ENCODE measurements around the gene ATP11A. TPM values are rescaled to one million over a fixed set of nuclear protein-coding genes. Genes with fewer than 3 reads are reported as not detected.

The ATP11A gene
- total RNA-seq, 1 donor from 2014 or later = 70.9 TPM

DNA sequence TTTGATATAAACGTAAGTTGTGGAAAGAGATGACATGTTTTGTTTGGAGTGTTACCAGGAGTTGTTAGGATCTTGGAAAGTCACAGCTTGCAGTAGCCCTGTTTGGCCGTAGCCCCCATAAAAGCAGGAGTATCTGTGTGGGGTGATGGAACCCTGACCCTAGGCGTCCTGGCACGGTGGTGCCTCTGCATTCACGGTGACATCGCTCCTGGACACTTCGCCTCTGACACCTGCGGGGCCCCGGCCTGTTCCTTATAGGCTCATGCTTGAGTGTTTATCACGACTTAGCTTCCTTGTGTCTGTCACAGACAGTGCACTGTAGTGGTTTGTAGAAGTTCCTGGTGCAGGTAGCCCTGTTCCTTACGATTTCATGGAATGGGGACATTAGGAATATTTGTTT is 74.2 kb downstream of the ATP11A start:
- H3K36me3 Mint-ChIP-seq = peaks cover 4% of the 10 kb centered on the region
- H3K9me3 Mint-ChIP-seq = no peaks in the 10 kb centered on the region
- TF ChIP-seq, protein P1, sequence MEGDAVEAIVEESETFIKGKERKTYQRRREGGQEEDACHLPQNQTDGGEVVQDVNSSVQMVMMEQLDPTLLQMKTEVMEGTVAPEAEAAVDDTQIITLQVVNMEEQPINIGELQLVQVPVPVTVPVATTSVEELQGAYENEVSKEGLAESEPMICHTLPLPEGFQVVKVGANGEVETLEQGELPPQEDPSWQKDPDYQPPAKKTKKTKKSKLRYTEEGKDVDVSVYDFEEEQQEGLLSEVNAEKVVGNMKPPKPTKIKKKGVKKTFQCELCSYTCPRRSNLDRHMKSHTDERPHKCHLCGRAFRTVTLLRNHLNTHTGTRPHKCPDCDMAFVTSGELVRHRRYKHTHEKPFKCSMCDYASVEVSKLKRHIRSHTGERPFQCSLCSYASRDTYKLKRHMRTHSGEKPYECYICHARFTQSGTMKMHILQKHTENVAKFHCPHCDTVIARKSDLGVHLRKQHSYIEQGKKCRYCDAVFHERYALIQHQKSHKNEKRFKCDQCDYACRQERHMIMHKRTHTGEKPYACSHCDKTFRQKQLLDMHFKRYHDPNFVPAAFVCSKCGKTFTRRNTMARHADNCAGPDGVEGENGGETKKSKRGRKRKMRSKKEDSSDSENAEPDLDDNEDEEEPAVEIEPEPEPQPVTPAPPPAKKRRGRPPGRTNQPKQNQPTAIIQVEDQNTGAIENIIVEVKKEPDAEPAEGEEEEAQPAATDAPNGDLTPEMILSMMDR (conservative IDR thresholded peaks at IDR 0.05) = no peak
- DNase-seq (ENCODE audit: extremely low spot score, unreplicated experiment) = no peak
- H3K27ac Mint-ChIP-seq = peak overlapping the region; percentile 65
- H3K27me3 Mint-ChIP-seq = no peaks in the 10 kb centered on the region
- no peak overlapping the region for H3K4me3 Mint-ChIP-seq
- H3K4me1 Mint-ChIP-seq (ENCODE audit: unreplicated experiment) = peaks cover 23% of the 10 kb centered on the region

DNA sequence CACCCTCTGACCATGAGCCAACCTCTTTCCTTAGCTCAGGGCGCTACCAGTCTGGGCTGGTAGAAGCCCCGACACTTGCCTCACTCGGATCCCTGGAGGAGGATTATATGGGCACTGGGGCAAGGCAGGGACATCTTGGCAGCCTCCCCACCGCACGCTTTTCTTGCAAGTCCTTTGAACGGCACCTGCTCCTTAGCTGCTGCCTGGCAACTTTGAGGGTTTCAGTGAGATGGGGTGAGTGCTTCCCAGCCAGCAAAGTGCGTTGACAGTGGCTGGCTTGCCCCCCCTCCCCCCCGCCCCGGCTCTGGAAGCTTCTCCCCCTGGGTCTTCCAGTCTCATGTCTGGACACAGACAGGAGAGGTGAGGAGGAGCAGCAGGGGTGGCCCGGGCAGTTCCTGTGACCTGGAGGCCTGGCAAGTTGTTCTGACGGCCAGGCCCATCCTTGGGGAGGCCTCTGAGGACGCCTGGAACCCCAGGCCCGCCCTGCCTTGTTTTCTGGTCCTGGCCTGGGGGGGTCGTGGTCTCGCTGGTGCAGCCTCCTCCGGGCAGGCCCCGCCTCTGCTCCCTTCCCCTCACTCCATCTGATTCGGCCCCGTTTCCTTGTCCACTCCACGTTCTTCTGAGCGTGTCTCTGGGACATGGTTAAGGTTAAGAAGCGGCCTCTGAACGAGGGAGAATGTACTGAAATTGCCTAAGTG is 75.2 kb downstream of the ATP11A start:
- Mint-ChIP-seq H3K4me3 (no peak overlapping the region), H3K9me3 (no peaks in the 10 kb centered on the region), H3K36me3 (peaks cover 4% of the 10 kb centered on the region), H3K27ac (no peak overlapping the region), H3K27me3 (no peaks in the 10 kb centered on the region), H3K4me1 (ENCODE audit: unreplicated experiment) (peaks cover 25% of the 10 kb centered on the region)
- TF ChIP-seq, protein P1 (conservative IDR thresholded peaks at IDR 0.05) = no peak
- DNase-seq (ENCODE audit: extremely low spot score, unreplicated experiment) = no peak

DNA sequence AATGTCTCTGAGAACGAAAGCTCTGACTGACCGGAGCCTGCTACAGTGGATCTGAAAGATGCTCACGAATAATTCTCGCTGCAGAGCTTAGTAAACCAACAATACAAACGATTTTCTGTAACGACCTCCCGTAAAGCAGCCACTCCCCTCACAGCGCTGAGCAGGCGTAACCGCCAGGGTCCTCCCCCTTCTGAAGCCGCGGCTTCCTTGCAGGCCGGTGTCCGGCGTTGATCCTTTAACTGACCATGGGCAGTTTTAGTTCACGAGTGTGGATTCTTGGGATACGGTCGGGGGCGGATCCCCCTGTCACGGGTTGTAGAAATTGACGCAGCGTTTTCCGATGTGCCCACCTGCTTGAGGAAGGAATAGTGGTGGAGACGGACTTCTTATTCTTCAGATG is 75.9 kb downstream of the ATP11A start:
- H3K4me1 Mint-ChIP-seq (ENCODE audit: unreplicated experiment) = peaks cover 30% of the 10 kb centered on the region
- TF ChIP-seq, protein P1 (conservative IDR thresholded peaks at IDR 0.05) = no peak
- H3K36me3 Mint-ChIP-seq = peaks cover 4% of the 10 kb centered on the region
- DNase-seq (ENCODE audit: extremely low spot score, unreplicated experiment) = no peak
- H3K4me3 Mint-ChIP-seq = no peak overlapping the region
- H3K27me3 Mint-ChIP-seq = no peaks in the 10 kb centered on the region
- no peak overlapping the region for H3K27ac Mint-ChIP-seq
- no peaks in the 10 kb centered on the region for H3K9me3 Mint-ChIP-seq

DNA sequence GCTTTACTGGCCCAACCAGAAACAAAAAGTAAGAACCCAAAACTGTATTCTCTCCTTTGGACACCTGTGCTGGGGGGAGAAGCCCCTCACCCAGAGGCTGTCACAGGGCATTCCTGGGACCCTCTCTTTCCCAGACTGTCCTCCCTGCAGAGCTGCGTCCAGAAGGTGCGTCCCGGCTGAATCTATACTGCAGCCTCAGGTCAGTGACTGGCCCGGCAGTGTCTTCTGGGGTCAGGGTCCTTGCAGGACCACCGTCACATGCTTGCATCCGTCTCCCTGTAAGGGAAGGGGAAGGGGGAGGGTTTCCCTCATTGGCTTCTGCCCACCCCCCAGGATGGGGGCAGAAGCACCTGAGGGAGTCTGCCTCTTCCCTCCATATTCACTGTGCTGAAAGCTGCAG is 76.5 kb downstream of the ATP11A start:
- no peaks in the 10 kb centered on the region for H3K27me3 Mint-ChIP-seq
- no peak overlapping the region for H3K4me3 Mint-ChIP-seq
- TF ChIP-seq, protein P1 (conservative IDR thresholded peaks at IDR 0.05) = no peak
- no peaks in the 10 kb centered on the region for H3K9me3 Mint-ChIP-seq
- peaks cover 4% of the 10 kb centered on the region for H3K36me3 Mint-ChIP-seq
- peaks cover 30% of the 10 kb centered on the region for H3K4me1 Mint-ChIP-seq (ENCODE audit: unreplicated experiment)
- no peak for DNase-seq (ENCODE audit: extremely low spot score, unreplicated experiment)
- no peak overlapping the region for H3K27ac Mint-ChIP-seq

DNA sequence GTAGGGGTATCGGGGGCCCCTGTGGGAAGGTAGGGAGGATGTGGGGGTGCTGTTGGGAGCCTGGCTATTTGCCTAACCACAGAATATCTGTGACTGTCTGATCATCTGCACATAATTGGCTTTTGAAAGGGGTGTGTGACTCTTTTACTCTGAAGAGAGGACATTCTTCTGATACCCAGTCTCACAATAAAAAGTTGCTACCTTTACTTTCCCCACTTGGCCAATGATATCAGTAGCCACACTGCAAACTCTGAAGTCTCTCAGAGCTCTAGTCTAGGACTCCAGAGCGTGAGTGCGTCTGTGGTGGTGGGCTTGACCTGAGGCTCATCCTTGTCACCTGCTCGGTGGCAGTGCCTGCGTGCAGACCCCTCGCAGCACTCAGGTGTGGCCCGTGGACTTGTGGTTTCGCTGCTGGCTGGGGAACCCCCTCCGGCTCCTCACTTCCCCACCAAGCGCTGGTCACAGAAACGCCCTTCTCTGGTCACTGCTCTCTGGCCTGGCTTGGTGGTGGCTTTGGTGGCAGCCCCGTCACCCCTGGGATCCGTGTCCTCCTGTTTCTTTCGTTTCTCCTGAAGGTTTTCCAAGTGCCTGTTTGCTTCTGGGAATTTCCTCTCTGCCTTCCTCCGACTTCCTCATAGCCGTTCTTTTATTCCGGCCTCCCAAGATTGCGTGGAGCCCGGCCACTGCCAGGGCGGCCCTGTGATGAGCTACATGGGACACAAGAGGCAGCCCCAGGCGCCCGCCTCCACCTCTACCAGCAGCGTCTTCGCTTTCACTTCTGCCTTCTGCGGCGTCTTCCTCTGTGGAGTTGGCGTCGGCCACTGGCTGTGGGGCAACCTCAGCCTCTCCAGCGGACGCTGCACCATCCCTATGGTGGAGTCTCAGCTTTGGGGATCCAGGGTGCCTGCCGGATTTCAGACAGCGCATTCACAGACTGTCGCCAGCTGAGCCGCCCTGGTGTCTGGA is 78.0 kb downstream of the ATP11A start:
- H3K4me3 Mint-ChIP-seq = no peak overlapping the region
- peak overlapping the region; percentile 34 for H3K27ac Mint-ChIP-seq
- H3K27me3 Mint-ChIP-seq = no peaks in the 10 kb centered on the region
- peaks cover 26% of the 10 kb centered on the region for H3K4me1 Mint-ChIP-seq (ENCODE audit: unreplicated experiment)
- no peaks in the 10 kb centered on the region for H3K9me3 Mint-ChIP-seq
- H3K36me3 Mint-ChIP-seq = peaks cover 4% of the 10 kb centered on the region
- DNase-seq (ENCODE audit: extremely low spot score, unreplicated experiment) = no peak
- TF ChIP-seq, protein P1 (conservative IDR thresholded peaks at IDR 0.05) = no peak
